Endodermal cell (in vitro differentiated cells): ENCODE data around the gene GPR15LG. TPM values are rescaled to one million over a fixed set of nuclear protein-coding genes. Genes with fewer than 3 reads are reported as not detected.

Experiments
- DNase-seq: peaks from one replicate; pipeline ENCODE4 v3.0.0-alpha.2; 2017
- H3K27ac ChIP-seq: 2 replicates; pipeline ENCODE4 v1.5.1; 2013; ENCODE audit warnings: mild to moderate bottlenecking, low read depth, low read length, moderate library complexity
- H3K27me3 ChIP-seq: 2 replicates; pipeline ENCODE4 v1.6.1; 2013; ENCODE audit warnings: mild to moderate bottlenecking, low read length, moderate library complexity; ENCODE audit not compliant: insufficient read depth, control insufficient read depth, poor library complexity, severe bottlenecking
- H3K36me3 ChIP-seq: 2 replicates; pipeline ENCODE4 v1.7.0; 2013; ENCODE audit warnings: mild to moderate bottlenecking, low read length, moderate library complexity; ENCODE audit not compliant: control insufficient read depth, insufficient read depth
- H3K4me1 ChIP-seq: one replicate; pipeline ENCODE4 v1.7.0; 2013; ENCODE audit warnings: low read length; ENCODE audit not compliant: control insufficient read depth, insufficient read depth
- H3K4me3 ChIP-seq: 2 replicates; pipeline ENCODE4 v1.5.1; 2013; ENCODE audit warnings: mild to moderate bottlenecking, low read length, moderate library complexity
- H3K9ac ChIP-seq: 2 replicates; pipeline ENCODE4 v1.6.1; 2013; ENCODE audit warnings: mild to moderate bottlenecking, low read length, moderate library complexity; ENCODE audit not compliant: poor library complexity, severe bottlenecking; ENCODE audit errors: extremely low read depth
- H3K9me3 ChIP-seq: 2 replicates; pipeline ENCODE4 v1.6.1; 2013; ENCODE audit warnings: mild to moderate bottlenecking, low read length, moderate library complexity; ENCODE audit not compliant: control insufficient read depth
- H3K27ac Mint-ChIP-seq: 2 replicates; pipeline ENCODE4 v1.8.0; 2020; ENCODE audit warnings: mixed read lengths
- H3K27me3 Mint-ChIP-seq: 2 replicates; pipeline ENCODE4 v1.8.0; 2021; ENCODE audit warnings: mild to moderate bottlenecking, mixed read lengths; ENCODE audit not compliant: insufficient read depth
- H3K36me3 Mint-ChIP-seq: 2 replicates; pipeline ENCODE4 v1.8.0; 2020; ENCODE audit warnings: low read depth, mixed read lengths
- H3K4me1 Mint-ChIP-seq: 2 replicates; pipeline ENCODE4 v1.8.0; 2020; ENCODE audit warnings: mixed read lengths
- H3K4me3 Mint-ChIP-seq: 2 replicates; pipeline ENCODE4 v1.8.0; 2020; ENCODE audit warnings: mild to moderate bottlenecking, moderate library complexity, mixed read lengths
- H3K9me3 Mint-ChIP-seq: 2 replicates; pipeline ENCODE4 v1.8.0; 2020; ENCODE audit warnings: mild to moderate bottlenecking, mixed read lengths
- WGBS, 2 experiments: methylation state at CpG; one replicate each; pipeline versions ENCODE4 v1.1.5 to v1.1.7; 2013; ENCODE audit warnings: missing lambda C conversion rate in 2 of 2, mixed read lengths in 1 of 2; ENCODE audit not compliant: insufficient coverage in 1 of 2, insufficient read length in 1 of 2; 5-methylcytosine and 5-hydroxymethylcytosine counted together
- total RNA-seq, 2 donors: library from RNA; stranded (reverse); fragmentation: NEBNext Ultra II Directional in 1 of 2; extraction: Animal tissue kit (Norgen Biotek cat#: 25700) in 1 of 2; gene quantifications; 2 replicates in 1 of 2; 3 replicates in 1 of 2; pipeline ENCODE4 v1.2.1, GENCODE V29; 2021
- TF ChIP-seq, protein P1 (sequence below): fragments of 200-600 bp; sonication (generic); conservative IDR thresholded peaks from 2 replicates; pipeline ENCODE4 v1.5.0; 2021; ENCODE audit warnings: antibody characterized with exemption, mild to moderate bottlenecking

The GPR15LG gene
- total RNA-seq, 2 donors from 2014 or later: not detected

DNA sequence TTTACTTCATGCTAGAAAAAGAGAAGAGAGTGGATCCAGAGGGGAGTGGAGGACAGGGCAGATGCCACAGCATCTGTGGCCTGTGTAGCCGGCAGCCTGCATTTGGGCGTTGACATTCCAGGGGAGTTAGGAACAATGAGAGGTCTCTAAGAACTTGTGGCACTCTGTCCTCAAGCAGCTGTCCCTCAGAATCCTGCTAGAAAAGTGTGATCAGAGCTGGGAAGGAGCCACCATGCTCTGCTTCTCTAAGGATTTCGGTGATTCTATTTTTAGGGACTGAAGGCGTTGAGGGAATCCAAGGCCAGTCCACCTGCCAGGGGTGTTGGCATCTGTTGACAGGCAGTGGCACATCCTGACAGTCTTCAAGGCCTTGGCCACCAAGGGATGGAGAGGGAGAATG, 44.1 kb downstream of the GPR15LG start:
- Histone ChIP-seq H3K9ac (no peak overlapping the region), H3K9me3 (no peaks in the 10 kb centered on the region), H3K27me3 (peaks cover 27% of the 10 kb centered on the region), H3K4me3 (no peak overlapping the region), H3K4me1 (no peaks in the 10 kb centered on the region), H3K36me3 (no peaks in the 10 kb centered on the region), H3K27ac (no peak overlapping the region)
- Mint-ChIP-seq H3K4me1 (no peaks in the 10 kb centered on the region), H3K36me3 (no peaks in the 10 kb centered on the region), H3K27ac (no peak overlapping the region), H3K4me3 (no peak overlapping the region), H3K27me3 (peaks cover under 1% of the 10 kb centered on the region), H3K9me3 (no peaks in the 10 kb centered on the region)
- 86% methylated on average over 2 to 4 of the region's 4 CpGs for WGBS, 2 experiments
- no peak for DNase-seq
- TF ChIP-seq, protein P1, sequence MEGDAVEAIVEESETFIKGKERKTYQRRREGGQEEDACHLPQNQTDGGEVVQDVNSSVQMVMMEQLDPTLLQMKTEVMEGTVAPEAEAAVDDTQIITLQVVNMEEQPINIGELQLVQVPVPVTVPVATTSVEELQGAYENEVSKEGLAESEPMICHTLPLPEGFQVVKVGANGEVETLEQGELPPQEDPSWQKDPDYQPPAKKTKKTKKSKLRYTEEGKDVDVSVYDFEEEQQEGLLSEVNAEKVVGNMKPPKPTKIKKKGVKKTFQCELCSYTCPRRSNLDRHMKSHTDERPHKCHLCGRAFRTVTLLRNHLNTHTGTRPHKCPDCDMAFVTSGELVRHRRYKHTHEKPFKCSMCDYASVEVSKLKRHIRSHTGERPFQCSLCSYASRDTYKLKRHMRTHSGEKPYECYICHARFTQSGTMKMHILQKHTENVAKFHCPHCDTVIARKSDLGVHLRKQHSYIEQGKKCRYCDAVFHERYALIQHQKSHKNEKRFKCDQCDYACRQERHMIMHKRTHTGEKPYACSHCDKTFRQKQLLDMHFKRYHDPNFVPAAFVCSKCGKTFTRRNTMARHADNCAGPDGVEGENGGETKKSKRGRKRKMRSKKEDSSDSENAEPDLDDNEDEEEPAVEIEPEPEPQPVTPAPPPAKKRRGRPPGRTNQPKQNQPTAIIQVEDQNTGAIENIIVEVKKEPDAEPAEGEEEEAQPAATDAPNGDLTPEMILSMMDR: no peak

GRCh38 chr10:84221916-84222315, 48.3 kb downstream of the GPR15LG start:
- Mint-ChIP-seq H3K9me3 (no peaks in the 10 kb centered on the region), H3K27me3 (peaks cover 11% of the 10 kb centered on the region), H3K4me1 (no peaks in the 10 kb centered on the region), H3K27ac (no peak overlapping the region), H3K36me3 (no peaks in the 10 kb centered on the region), H3K4me3 (no peak overlapping the region)
- Histone ChIP-seq H3K27ac (no peak overlapping the region), H3K9ac (no peak overlapping the region), H3K36me3 (no peaks in the 10 kb centered on the region), H3K4me3 (no peak overlapping the region), H3K9me3 (no peaks in the 10 kb centered on the region), H3K27me3 (peaks cover 35% of the 10 kb centered on the region), H3K4me1 (no peaks in the 10 kb centered on the region)
- no peak for DNase-seq
- TF ChIP-seq, protein P1: no peak
- 83 to 84% methylated on average over 6 to 8 of the region's 8 CpGs for WGBS, 2 experiments

- DNase-seq: peak; percentile 87
- Histone ChIP-seq H3K27me3 (peaks cover 57% of the 10 kb centered on the region), H3K9ac (no peak overlapping the region), H3K9me3 (no peaks in the 10 kb centered on the region), H3K27ac (no peak overlapping the region), H3K4me3 (no peak overlapping the region), H3K36me3 (no peaks in the 10 kb centered on the region), H3K4me1 (no peaks in the 10 kb centered on the region)
- Mint-ChIP-seq H3K4me3 (no peak overlapping the region), H3K36me3 (no peaks in the 10 kb centered on the region), H3K4me1 (no peaks in the 10 kb centered on the region), H3K27ac (no peak overlapping the region), H3K9me3 (no peaks in the 10 kb centered on the region), H3K27me3 (peaks cover 29% of the 10 kb centered on the region)
- TF ChIP-seq, protein P1: no peak
- WGBS, 2 experiments: 52 to 55% methylated on average over 6 of the region's 6 CpGs
These were observed 50.9 kb downstream of the GPR15LG start for GRCh38 chr10:84224411-84225028.
